GM23338 (cell line): Measurements from ENCODE around the gene IRF2. TPM values are rescaled to one million over a fixed set of nuclear protein-coding genes. Genes with fewer than 3 reads are reported as not detected.

ENCODE experiments used
- ATAC-seq: fragments of 200-7000 bp; cut with Tn5 transposase; 3 replicates; pipeline ENCODE4 v1.9.1; 2020
- DNase-seq: peaks from one replicate; pipeline ENCODE4 v3.0.0-alpha.2; 2015; ENCODE audit warnings: low spot score
- H2AFZ ChIP-seq: fragments of 200-600 bp; sonication (generic); 2 replicates; pipeline ENCODE4 v1.8.0; 2016; ENCODE audit warnings: antibody characterized with exemption, mild to moderate bottlenecking, moderate library complexity
- H3F3A ChIP-seq: fragments of 200-600 bp; sonication (generic); replicated peaks from 2 replicates; pipeline ENCODE4 v1.8.0; 2017; ENCODE audit warnings: antibody characterized with exemption, mixed run types, low read depth
- H3K27ac ChIP-seq: fragments of 200-600 bp; sonication (generic); 2 replicates; pipeline ENCODE4 v1.6.1; 2016; ENCODE audit warnings: low read depth
- H3K27me3 ChIP-seq: fragments of 200-600 bp; sonication (generic); 2 replicates; pipeline ENCODE4 v1.8.0; 2016; ENCODE audit warnings: mild to moderate bottlenecking, mixed run types, moderate library complexity; ENCODE audit not compliant: insufficient read depth
- H3K36me3 ChIP-seq: fragments of 200-600 bp; sonication (generic); 2 replicates; pipeline ENCODE4 v1.8.0; 2016; ENCODE audit warnings: mild to moderate bottlenecking; ENCODE audit not compliant: insufficient read depth
- H3K4me1 ChIP-seq: fragments of 200-600 bp; sonication (generic); 2 replicates; pipeline ENCODE4 v1.8.0; 2016; ENCODE audit warnings: mild to moderate bottlenecking, moderate library complexity; ENCODE audit not compliant: insufficient read depth
- H3K4me2 ChIP-seq: fragments of 200-600 bp; sonication (generic); 2 replicates; pipeline ENCODE4 v1.7.1; 2017; ENCODE audit warnings: mixed run types
- H3K4me3 ChIP-seq: fragments of 200-600 bp; sonication (generic); 2 replicates; pipeline ENCODE4 v1.6.1; 2016; ENCODE audit warnings: mixed run types
- H3K79me2 ChIP-seq: fragments of 200-600 bp; sonication (generic); replicated peaks from 2 replicates; pipeline ENCODE4 v1.8.0; 2017; ENCODE audit warnings: mild to moderate bottlenecking; ENCODE audit not compliant: insufficient read depth
- H3K9me2 ChIP-seq: fragments of 200-600 bp; sonication (generic); 2 replicates; pipeline ENCODE4 v1.8.0; 2017; ENCODE audit not compliant: insufficient read depth
- H4K20me1 ChIP-seq: fragments of 200-600 bp; sonication (generic); replicated peaks from 2 replicates; pipeline ENCODE4 v1.8.0; 2017; ENCODE audit warnings: mild to moderate bottlenecking; ENCODE audit not compliant: insufficient read depth
- H3K27ac Mint-ChIP-seq: 2 replicates; pipeline ENCODE4 v1.8.0; 2020; ENCODE audit warnings: inconsistent platforms, mild to moderate bottlenecking, moderate library complexity, mixed read lengths
- H3K27me3 Mint-ChIP-seq: 3 replicates; pipeline ENCODE4 v1.8.0; 2022; ENCODE audit warnings: low read depth, mild to moderate bottlenecking, moderate library complexity, mixed read lengths, inconsistent platforms; ENCODE audit not compliant: insufficient read depth, poor library complexity
- H3K36me3 Mint-ChIP-seq: 3 replicates; pipeline ENCODE4 v1.8.0; 2021; ENCODE audit warnings: low read depth, mild to moderate bottlenecking, inconsistent platforms, moderate library complexity, mixed read lengths
- H3K4me1 Mint-ChIP-seq: 3 replicates; pipeline ENCODE4 v1.8.0; 2020; ENCODE audit warnings: mild to moderate bottlenecking, inconsistent platforms, mixed read lengths
- H3K4me3 Mint-ChIP-seq: 3 replicates; pipeline ENCODE4 v1.8.0; 2021; ENCODE audit warnings: moderate library complexity, mild to moderate bottlenecking, inconsistent platforms, mixed read lengths
- H3K9me3 Mint-ChIP-seq: 3 replicates; pipeline ENCODE4 v1.8.0; 2020; ENCODE audit warnings: moderate library complexity, mild to moderate bottlenecking, inconsistent platforms, mixed read lengths
- ETS1 ChIP-seq: IDR thresholded peaks from 2 replicates; pipeline ENCODE4 v1.6.1; 2016; ENCODE audit warnings: antibody characterized with exemption
- EZH2phosphoT487 ChIP-seq: fragments of 200-600 bp; sonication (generic); IDR thresholded peaks from one replicate; pipeline ENCODE4 v1.8.1; 2018; ENCODE audit warnings: antibody characterized with exemption; ENCODE audit not compliant: unreplicated experiment
- NANOG ChIP-seq: IDR thresholded peaks from 2 replicates; pipeline ENCODE4 v1.6.1; 2016; ENCODE audit warnings: antibody characterized with exemption, borderline replicate concordance
- REST ChIP-seq: IDR thresholded peaks from one replicate; pipeline ENCODE4 v1.6.1; 2018; ENCODE audit warnings: antibody characterized with exemption; ENCODE audit not compliant: unreplicated experiment
- ZNF114 ChIP-seq: fragments of 250-450 bp; sonication (Bioruptor Pico); IDR thresholded peaks from 2 replicates; pipeline ENCODE4 v1.5.0; 2020; ENCODE audit warnings: mild to moderate bottlenecking, moderate library complexity
- ZNF331 ChIP-seq: fragments of 250-450 bp; sonication (Bioruptor Pico); IDR thresholded peaks from 2 replicates; pipeline ENCODE4 v1.5.0; 2020; ENCODE audit warnings: low read depth, mild to moderate bottlenecking, moderate library complexity
- ZNF462 ChIP-seq: fragments of 250-450 bp; sonication (Bioruptor Pico); IDR thresholded peaks from 2 replicates; pipeline ENCODE4 v1.5.0; 2020; ENCODE audit warnings: mild to moderate bottlenecking, moderate library complexity
- polyA plus RNA-seq: library from polyadenylated mRNA; unstranded; fragments of >200 nt; fragmentation: Nextera tagmentation; extraction: Ambion mirVana; gene quantifications from 2 replicates; pipeline ENCODE4 v1.2.1, GENCODE V29; 2016
- total RNA-seq: library from RNA; depleted of rRNA; stranded (reverse); fragments of >200 nt; shearing (Covaris generic); gene quantifications from 2 replicates; pipeline ENCODE4 v1.2.3, GENCODE V29; 2014

Gene IRF2
- total and polyA plus RNA-seq, 2 experiments from 2014 or later: 14.7 to 15.0 TPM

GRCh38 chr4:184487503-184487902, 13.2 kb upstream of the IRF2 start (continued):
- no peak for TF ChIP-seq ZNF462 (CRISPR knock-in tag)
- TF ChIP-seq NANOG: no peak
- TF ChIP-seq EZH2phosphoT487: no peak
- no peak for TF ChIP-seq ETS1

DNA sequence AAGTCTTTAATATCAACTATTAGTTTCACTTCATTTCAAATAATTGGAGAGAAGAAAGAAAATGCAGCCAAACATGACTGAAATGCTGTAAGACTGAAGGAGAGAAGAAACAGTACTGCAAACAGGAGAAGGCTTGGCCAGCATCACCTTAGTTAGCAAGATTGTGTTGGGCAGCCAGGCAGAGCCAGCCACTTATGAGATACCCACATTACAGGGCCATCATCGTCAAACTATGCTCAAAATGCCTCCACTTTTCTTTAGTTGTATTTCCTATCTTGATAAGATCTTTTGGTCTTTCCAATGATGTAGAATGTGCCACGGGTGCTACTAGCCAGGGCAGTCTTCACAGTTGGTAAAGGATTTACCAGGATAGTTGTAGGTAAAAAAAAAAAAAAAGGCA, 10.9 kb upstream of the IRF2 start:
- Mint-ChIP-seq H3K27me3 (no peaks in the 10 kb centered on the region), H3K27ac (no peak overlapping the region), H3K4me1 (no peaks in the 10 kb centered on the region), H3K4me3 (no peak overlapping the region), H3K9me3 (peaks cover 26% of the 10 kb centered on the region), H3K36me3 (peaks cover 15% of the 10 kb centered on the region; the same call in 2 of the 3 replicates)
- DNase-seq (no peak), ATAC-seq (no peak)
- Histone ChIP-seq H2AFZ (no peak overlapping the region; the same call in 1 of the 2 replicates), H3K4me2 (no peak overlapping the region), H3K27ac (no peak overlapping the region), H4K20me1 (no peaks in the 10 kb centered on the region), H3K4me1 (no peaks in the 10 kb centered on the region), H3F3A (no peaks in the 10 kb centered on the region), H3K9me2 (peaks cover 4% of the 10 kb centered on the region), H3K79me2 (no peaks in the 10 kb centered on the region), H3K27me3 (no peaks in the 10 kb centered on the region), H3K4me3 (no peak overlapping the region), H3K36me3 (peaks cover 4% of the 10 kb centered on the region; the same call in 1 of the 2 replicates)
- TF ChIP-seq ZNF331 (CRISPR knock-in tag) (no peak), REST (no peak), ZNF114 (CRISPR knock-in tag) (no peak)
